Measurements from ENCODE around the gene OR10H5.

OR10H5 gene

GRCh38 chr19:15850385-15850784, 62.9 kb downstream of the OR10H5 start:
- DNase-seq: no peak
